Fibroblast of lung (primary cell): ENCODE measurements around the gene FAM110A. TPM values are rescaled to one million over a fixed set of nuclear protein-coding genes. Genes with fewer than 3 reads are reported as not detected.
"Not testable (repeated sequence)": the region's sequence is repeated elsewhere in the genome, so short reads cannot be mapped to it uniquely, and the experiment has no call there.

Source experiments
- DNase-seq, 2 donors: peaks; one replicate each; pipeline versions ENCODE4 v3.0.0 to v3.0.0-alpha.2; 2010; ENCODE audit warnings: low read depth in 2 of 2
- H2AFZ ChIP-seq: 2 replicates; pipeline ENCODE4 v1.5.1; 2012; ENCODE audit warnings: low read length, control low read depth, inconsistent platforms
- H3K27ac ChIP-seq: 2 replicates; pipeline ENCODE4 v1.5.1; 2011; ENCODE audit warnings: low read length, control low read depth; ENCODE audit not compliant: insufficient read depth
- H3K27me3 ChIP-seq: 2 replicates; pipeline ENCODE4 v1.5.1; 2011; ENCODE audit warnings: mild to moderate bottlenecking, low read length; ENCODE audit not compliant: control insufficient read depth, insufficient read depth
- H3K36me3 ChIP-seq: 2 replicates; pipeline ENCODE4 v1.5.1; 2011; ENCODE audit warnings: low read length; ENCODE audit not compliant: control insufficient read depth, insufficient read depth
- H3K4me1 ChIP-seq: 2 replicates; pipeline ENCODE4 v1.5.1; 2011; ENCODE audit warnings: low read length; ENCODE audit not compliant: control insufficient read depth, insufficient read depth; ENCODE audit errors: extremely low read depth
- H3K4me2 ChIP-seq: 2 replicates; pipeline ENCODE4 v1.5.1; 2011; ENCODE audit warnings: low read length, control low read depth; ENCODE audit not compliant: insufficient read depth; ENCODE audit errors: extremely low read depth
- H3K4me3 ChIP-seq, 4 experiments: fragments of 200-600 bp in 1 of 4; sonication (generic) in 1 of 4; replicated peaks in 1 of 4; 2 replicates each; pipeline ENCODE4 v1.5.1; 2011 to 2016; ENCODE audit warnings: low read length in 4 of 4, low read depth in 3 of 4, mild to moderate bottlenecking in 3 of 4, control low read depth in 2 of 4, inconsistent platforms in 1 of 4, mixed read lengths in 1 of 4; ENCODE audit not compliant: insufficient read depth in 1 of 4; ENCODE audit errors: control extremely low read depth in 1 of 4
- H3K79me2 ChIP-seq: 2 replicates; pipeline ENCODE4 v1.5.1; 2012; ENCODE audit warnings: mild to moderate bottlenecking, low read length, inconsistent platforms; ENCODE audit not compliant: control insufficient read depth, insufficient read depth
- H3K9ac ChIP-seq: 2 replicates; pipeline ENCODE4 v1.5.1; 2011; ENCODE audit warnings: mild to moderate bottlenecking, low read length, control low read depth; ENCODE audit not compliant: insufficient read depth
- H3K9me3 ChIP-seq: 2 replicates; pipeline ENCODE4 v1.5.1; 2012; ENCODE audit warnings: low read depth, low read length; ENCODE audit not compliant: control insufficient read depth, insufficient read depth
- H4K20me1 ChIP-seq: 2 replicates; pipeline ENCODE4 v1.5.1; 2011; ENCODE audit warnings: low read length; ENCODE audit not compliant: control insufficient read depth, insufficient read depth; ENCODE audit errors: extremely low read depth
- CTCF ChIP-seq, 2 donors: IDR thresholded peaks in 1 of 2; conservative IDR thresholded peaks in 1 of 2; 1 replicate in 1 of 2; 2 replicates in 1 of 2; pipeline ENCODE4 v1.5.1; 2011 to 2012; ENCODE audit warnings: low read length in 2 of 2, control low read depth in 1 of 2, inconsistent platforms in 1 of 2, low read depth in 1 of 2, mild to moderate bottlenecking in 1 of 2
- EZH2 ChIP-seq: IDR thresholded peaks from 2 replicates; pipeline ENCODE4 v1.5.1; 2012; ENCODE audit warnings: low read length, control low read depth, mild to moderate bottlenecking; ENCODE audit errors: missing control alignments
- polyA plus RNA-seq, 2 donors: library from polyadenylated mRNA; depleted of rRNA in 1 of 2; stranded (reverse) in 1 of 2; unstranded in 1 of 2; fragments of >200 nt; gene quantifications; 2 replicates each; pipeline ENCODE4 v1.2.1, GENCODE V29; 2011 to 2012; ENCODE audit warnings: missing spikeins in 1 of 2
- total RNA-seq: library from RNA; depleted of rRNA; stranded (reverse); fragments of >200 nt; gene quantifications from 2 replicates; pipeline ENCODE4 v1.2.1, GENCODE V29; 2014

FAM110A gene
- total and polyA plus RNA-seq, 2 donors (not counting 1 experiment from before 2014, with no cell fraction given), result 1.5 to 1.8 TPM

- DNase-seq, result peak in 1 of 2 donors; percentile 17
- no peak overlapping the region for H3K4me3 ChIP-seq
- no peaks in the 10 kb centered on the region for H4K20me1 ChIP-seq
- no peak overlapping the region for H3K9ac ChIP-seq
- TF ChIP-seq EZH2 (no peak), CTCF (conservative IDR thresholded peaks at IDR 0.05 in 1 of 2, IDR thresholded peaks at IDR 0.05 in 1 of 2; ENCODE audit: low read depth in 1 of 2, low read length in 2 of 2) (no peak)
- no peak overlapping the region for H3K27ac ChIP-seq
- no peaks in the 10 kb centered on the region for H3K27me3 ChIP-seq
- no peaks in the 10 kb centered on the region for H3K9me3 ChIP-seq
- H3K36me3 ChIP-seq, result no peaks in the 10 kb centered on the region
- H3K4me2 ChIP-seq, result no peak overlapping the region
- H3K79me2 ChIP-seq, result no peaks in the 10 kb centered on the region
- H2AFZ ChIP-seq, result no peak overlapping the region
- H3K4me1 ChIP-seq, result no peaks in the 10 kb centered on the region
These were observed 7.6 kb upstream of the FAM110A start for GRCh38 chr20:825710-826421.

- TF ChIP-seq CTCF (conservative IDR thresholded peaks at IDR 0.05 in 1 of 2, IDR thresholded peaks at IDR 0.05 in 1 of 2; ENCODE audit: low read depth in 1 of 2, low read length in 2 of 2) (no peak), EZH2 (no peak)
- H3K27me3 ChIP-seq, result no peaks in the 10 kb centered on the region
- no peaks in the 10 kb centered on the region for H3K9me3 ChIP-seq
- no peaks in the 10 kb centered on the region for H3K4me1 ChIP-seq
- no peaks in the 10 kb centered on the region for H3K36me3 ChIP-seq
- no peaks in the 10 kb centered on the region for H3K79me2 ChIP-seq
- H2AFZ ChIP-seq, result no peak overlapping the region
- no peak for DNase-seq
- no peak overlapping the region for H3K4me3 ChIP-seq
- H4K20me1 ChIP-seq, result no peaks in the 10 kb centered on the region
- no peak overlapping the region for H3K27ac ChIP-seq
- no peak overlapping the region for H3K9ac ChIP-seq
- H3K4me2 ChIP-seq, result no peak overlapping the region
These were observed 6.7 kb upstream of the FAM110A start for GRCh38 chr20:826695-827323.

GRCh38 chr20:827981-828380 is 5.5 kb upstream of the FAM110A start:
- not testable (repeated sequence) for H4K20me1 ChIP-seq, H3K9ac ChIP-seq, H2AFZ ChIP-seq, H3K36me3 ChIP-seq, H3K27me3 ChIP-seq, H3K79me2 ChIP-seq, H3K4me2 ChIP-seq, H3K4me1 ChIP-seq, H3K9me3 ChIP-seq, H3K27ac ChIP-seq, DNase-seq, H3K4me3 ChIP-seq
